ENCODE results near the gene MAFG.

DNA sequence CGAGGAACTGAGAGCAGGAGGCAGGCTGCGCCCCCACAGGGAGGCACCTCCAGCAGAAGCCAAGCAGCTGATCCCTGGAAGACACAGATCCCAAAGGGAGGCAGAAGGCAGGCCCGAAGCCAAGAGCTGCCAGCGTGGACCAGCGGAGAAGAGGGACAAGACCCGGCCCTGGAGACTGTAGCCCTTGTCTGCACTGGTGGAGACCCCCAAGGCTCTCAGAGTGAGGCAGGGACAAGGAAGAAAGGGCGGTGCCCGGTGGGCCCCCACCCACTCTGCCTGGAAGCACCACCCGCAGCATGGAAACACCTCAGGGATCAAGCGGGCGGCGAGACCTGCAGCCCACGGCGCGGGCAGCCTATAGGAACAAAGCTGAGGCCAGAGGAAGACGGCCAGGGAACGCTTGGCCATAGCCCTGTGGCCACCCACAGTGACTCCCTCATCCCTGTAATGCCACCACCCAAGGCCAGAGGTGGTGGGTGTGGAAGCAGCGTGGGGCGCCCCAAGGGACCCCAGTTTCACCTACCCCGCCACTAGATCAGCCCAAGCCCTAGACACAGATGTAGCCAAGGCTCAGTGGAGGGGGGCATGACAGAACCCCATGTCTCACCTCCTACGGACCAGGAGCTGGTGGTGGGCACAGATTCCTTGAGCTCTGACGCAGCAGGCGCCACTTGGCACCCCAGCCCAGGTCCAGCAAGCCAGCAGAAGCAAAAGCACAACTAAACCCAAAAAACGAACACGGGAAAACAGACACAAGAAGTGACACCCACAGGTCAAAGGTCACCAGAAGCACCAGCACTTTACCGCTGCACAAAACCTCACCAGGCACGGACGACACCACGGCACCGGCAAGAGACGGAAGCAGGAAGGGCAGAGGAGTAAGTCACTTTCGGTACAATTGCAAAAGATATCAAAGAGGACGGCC lies 6.7 kb downstream of the MAFG start:
- TF ChIP-seq, protein P1, sequence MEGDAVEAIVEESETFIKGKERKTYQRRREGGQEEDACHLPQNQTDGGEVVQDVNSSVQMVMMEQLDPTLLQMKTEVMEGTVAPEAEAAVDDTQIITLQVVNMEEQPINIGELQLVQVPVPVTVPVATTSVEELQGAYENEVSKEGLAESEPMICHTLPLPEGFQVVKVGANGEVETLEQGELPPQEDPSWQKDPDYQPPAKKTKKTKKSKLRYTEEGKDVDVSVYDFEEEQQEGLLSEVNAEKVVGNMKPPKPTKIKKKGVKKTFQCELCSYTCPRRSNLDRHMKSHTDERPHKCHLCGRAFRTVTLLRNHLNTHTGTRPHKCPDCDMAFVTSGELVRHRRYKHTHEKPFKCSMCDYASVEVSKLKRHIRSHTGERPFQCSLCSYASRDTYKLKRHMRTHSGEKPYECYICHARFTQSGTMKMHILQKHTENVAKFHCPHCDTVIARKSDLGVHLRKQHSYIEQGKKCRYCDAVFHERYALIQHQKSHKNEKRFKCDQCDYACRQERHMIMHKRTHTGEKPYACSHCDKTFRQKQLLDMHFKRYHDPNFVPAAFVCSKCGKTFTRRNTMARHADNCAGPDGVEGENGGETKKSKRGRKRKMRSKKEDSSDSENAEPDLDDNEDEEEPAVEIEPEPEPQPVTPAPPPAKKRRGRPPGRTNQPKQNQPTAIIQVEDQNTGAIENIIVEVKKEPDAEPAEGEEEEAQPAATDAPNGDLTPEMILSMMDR (IDR thresholded peaks at IDR 0.05), result no peak
- no peak for TF ChIP-seq POLR2A (IDR thresholded peaks at IDR 0.05)
